Cardiac muscle cell (in vitro differentiated cells and primary cell): Measurements from ENCODE around the gene COQ9. TPM values are rescaled to one million over a fixed set of nuclear protein-coding genes. Genes with fewer than 3 reads are reported as not detected.
A peak's percentile ranks its signal among the peaks of the same experiment; 100 is the strongest.

Experiments
- DNase-seq, 2 donors: peaks; one replicate each; pipeline versions ENCODE4 v3.0.0 to v3.0.0-alpha.2; 2010 to 2017; ENCODE audit warnings: low read depth in 1 of 2, low spot score in 1 of 2
- H3K27ac ChIP-seq: fragments of 200-600 bp; sonication (generic); 2 replicates; pipeline ENCODE4 v1.5.1; 2016
- H3K27me3 ChIP-seq: fragments of 200-600 bp; sonication (generic); 2 replicates; pipeline ENCODE4 v1.6.0; 2016; ENCODE audit warnings: control low read depth
- H3K36me3 ChIP-seq: fragments of 200-600 bp; sonication (generic); 2 replicates; pipeline ENCODE4 v1.5.1; 2016; ENCODE audit warnings: control low read depth
- H3K4me1 ChIP-seq: fragments of 200-600 bp; sonication (generic); 2 replicates; pipeline ENCODE4 v1.8.1; 2017; ENCODE audit warnings: low read depth, mild to moderate bottlenecking, mixed run types
- H3K4me3 ChIP-seq: fragments of 200-600 bp; sonication (generic); 2 replicates; pipeline ENCODE4 v1.5.1; 2016; ENCODE audit warnings: mild to moderate bottlenecking
- H3K9me3 ChIP-seq: fragments of 200-600 bp; sonication (generic); 2 replicates; pipeline ENCODE4 v1.5.1; 2017; ENCODE audit warnings: low read depth, mild to moderate bottlenecking, control low read depth
- polyA plus RNA-seq: library from polyadenylated mRNA; unstranded; fragments of >200 nt; fragmentation: Nextera tagmentation; extraction: Ambion mirVana; gene quantifications from 2 replicates; pipeline ENCODE4 v1.2.1, GENCODE V29; 2016
- total RNA-seq: library from RNA; depleted of rRNA; stranded (reverse); fragments of >200 nt; gene quantifications from 2 replicates; pipeline ENCODE4 v1.2.3, GENCODE V29; 2016
- TF ChIP-seq, protein P1 (sequence below): IDR thresholded peaks from 2 replicates; pipeline ENCODE4 v1.5.1; 2012; ENCODE audit warnings: low read depth, mild to moderate bottlenecking, low read length

Gene COQ9
- total and polyA plus RNA-seq, 2 experiments from 2014 or later, result 111 to 152 TPM

DNA sequence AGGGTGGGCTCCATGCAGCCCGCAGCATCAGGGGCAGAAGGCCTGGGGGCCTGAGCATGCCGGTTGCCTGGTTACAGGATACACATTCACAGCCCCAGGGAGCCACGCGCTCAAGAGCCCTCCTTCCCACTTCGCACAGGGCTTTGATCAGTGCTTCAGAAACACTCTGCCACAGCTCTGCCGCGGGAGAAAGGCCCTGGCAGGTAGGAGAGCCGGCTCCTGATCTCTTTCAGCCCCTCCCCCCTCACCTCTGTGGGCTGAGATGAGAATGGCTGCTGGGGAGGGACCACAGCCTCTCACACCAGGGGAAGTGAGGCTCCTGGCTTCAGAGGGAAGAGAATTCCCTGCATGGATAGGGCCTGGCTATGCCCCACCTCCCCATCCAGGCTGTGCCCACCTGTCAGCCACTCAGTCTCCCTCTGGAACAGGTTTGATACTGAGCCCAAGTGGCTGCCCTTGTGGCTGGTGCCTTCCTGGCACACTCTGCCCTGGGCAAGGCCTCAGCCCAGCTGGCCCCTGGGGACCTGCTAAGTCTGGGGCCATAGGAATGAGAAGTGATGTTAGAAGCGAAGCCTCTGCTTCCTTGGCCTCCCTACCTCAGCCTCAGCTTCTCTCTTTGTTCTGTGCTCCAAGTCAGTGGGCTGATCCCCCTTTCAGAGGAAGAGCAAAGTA lies 30.4 kb downstream of the COQ9 start:
- DNase-seq, result peak in 1 of 2 donors; percentile 46

DNA sequence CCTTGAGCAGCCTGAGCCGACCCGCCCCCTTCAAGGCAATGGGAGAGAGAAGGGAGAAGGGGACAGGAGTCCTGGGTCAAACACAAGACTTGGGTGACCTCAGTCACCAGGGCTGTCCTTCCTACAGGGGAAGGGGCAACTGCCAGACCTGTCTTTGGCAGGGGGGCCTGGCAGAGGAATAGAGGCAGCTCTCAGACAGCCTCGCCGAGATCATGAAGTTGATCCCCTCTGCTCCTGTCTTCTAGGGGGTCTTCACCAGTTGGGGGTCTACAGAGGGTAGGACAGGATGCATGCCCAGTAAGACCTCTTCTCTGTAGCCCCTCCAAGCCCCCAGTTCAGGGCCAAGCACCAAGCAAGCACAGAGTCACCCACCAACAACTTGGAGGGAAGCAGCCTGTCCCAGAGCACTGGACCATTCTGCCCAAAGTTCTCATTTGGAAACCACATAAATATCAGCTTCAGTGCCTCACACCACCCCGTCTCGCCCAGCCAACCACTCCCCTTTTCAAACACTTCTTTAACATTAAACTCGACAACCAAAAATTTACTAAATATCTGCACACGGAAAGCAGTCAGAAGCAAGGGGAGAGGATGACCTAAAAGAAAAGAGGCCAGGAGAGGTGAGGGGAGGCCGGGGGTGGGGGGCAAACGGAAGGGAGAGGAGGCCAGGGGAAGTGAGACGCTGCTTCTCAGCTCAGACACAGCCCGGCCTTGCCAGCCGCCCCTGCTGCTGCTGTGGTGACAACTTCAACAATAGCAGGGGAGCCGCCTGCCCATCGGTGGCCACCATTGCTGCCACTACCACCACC lies 31.3 kb downstream of the COQ9 start:
- no peaks in the 10 kb centered on the region for H3K9me3 ChIP-seq
- no peaks in the 10 kb centered on the region for H3K27me3 ChIP-seq
- peaks cover 79% of the 10 kb centered on the region for H3K4me1 ChIP-seq
- TF ChIP-seq, protein P1, sequence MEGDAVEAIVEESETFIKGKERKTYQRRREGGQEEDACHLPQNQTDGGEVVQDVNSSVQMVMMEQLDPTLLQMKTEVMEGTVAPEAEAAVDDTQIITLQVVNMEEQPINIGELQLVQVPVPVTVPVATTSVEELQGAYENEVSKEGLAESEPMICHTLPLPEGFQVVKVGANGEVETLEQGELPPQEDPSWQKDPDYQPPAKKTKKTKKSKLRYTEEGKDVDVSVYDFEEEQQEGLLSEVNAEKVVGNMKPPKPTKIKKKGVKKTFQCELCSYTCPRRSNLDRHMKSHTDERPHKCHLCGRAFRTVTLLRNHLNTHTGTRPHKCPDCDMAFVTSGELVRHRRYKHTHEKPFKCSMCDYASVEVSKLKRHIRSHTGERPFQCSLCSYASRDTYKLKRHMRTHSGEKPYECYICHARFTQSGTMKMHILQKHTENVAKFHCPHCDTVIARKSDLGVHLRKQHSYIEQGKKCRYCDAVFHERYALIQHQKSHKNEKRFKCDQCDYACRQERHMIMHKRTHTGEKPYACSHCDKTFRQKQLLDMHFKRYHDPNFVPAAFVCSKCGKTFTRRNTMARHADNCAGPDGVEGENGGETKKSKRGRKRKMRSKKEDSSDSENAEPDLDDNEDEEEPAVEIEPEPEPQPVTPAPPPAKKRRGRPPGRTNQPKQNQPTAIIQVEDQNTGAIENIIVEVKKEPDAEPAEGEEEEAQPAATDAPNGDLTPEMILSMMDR, result no peak
- peaks cover 64% of the 10 kb centered on the region for H3K36me3 ChIP-seq
- DNase-seq, result no peak
- peak overlapping the region; percentile 100 for H3K4me3 ChIP-seq
- peak overlapping the region; percentile 95 for H3K27ac ChIP-seq

More for the DNA sequence above, 30.4 kb downstream of the COQ9 start:
- TF ChIP-seq, protein P1, result no peak
- Histone ChIP-seq H3K9me3 (no peaks in the 10 kb centered on the region), H3K36me3 (peaks cover 73% of the 10 kb centered on the region), H3K4me3 (peak overlapping the region; percentile 100), H3K27ac (peak overlapping the region; percentile 95), H3K27me3 (no peaks in the 10 kb centered on the region), H3K4me1 (peaks cover 79% of the 10 kb centered on the region)

DNA sequence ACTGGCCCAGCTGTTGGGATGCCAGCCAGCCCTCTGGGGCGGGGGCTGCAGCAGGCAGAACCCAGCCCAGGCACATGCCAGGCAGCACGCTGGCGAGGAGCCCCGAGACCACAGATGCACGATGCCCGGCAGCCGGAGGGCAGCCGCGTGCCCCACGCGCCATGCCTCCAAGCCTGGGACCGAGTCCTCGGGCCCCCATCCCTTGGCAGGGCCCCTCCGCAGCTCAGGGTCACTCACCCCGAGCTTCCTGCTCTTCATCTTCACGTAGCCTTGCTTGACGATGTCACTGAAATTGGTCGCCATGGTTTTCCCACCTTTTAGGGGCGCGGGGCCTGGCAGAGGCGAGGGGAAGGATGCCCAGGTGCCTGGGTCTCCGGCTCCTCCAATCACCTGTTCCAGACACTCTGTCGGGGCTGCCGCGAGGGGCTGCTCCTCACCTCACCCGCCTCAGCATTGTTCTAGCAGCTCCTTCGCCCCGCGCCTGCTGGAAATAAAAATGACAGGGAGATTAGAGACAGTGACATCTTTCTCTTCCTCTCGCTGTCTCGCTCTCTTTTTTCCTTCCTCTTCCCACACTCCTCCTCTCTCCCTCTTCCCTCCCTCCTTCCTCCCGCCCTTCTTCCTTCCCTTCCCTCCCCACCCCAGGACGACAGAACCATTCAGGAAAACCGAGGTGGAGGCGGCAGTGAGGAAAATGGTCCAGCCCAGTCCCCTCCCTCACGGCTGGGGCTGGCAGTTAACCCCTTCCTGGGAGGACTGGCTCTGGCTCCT lies 32.1 kb downstream of the COQ9 start:
- Histone ChIP-seq H3K36me3 (peaks cover 56% of the 10 kb centered on the region), H3K9me3 (no peaks in the 10 kb centered on the region), H3K27me3 (no peaks in the 10 kb centered on the region), H3K4me3 (peak overlapping the region; percentile 100), H3K4me1 (peaks cover 74% of the 10 kb centered on the region), H3K27ac (peak overlapping the region; percentile 95)
- TF ChIP-seq, protein P1, result no peak
- DNase-seq, result peak; percentile 69 to 82

- Histone ChIP-seq H3K27me3 (no peaks in the 10 kb centered on the region), H3K4me1 (peaks cover 72% of the 10 kb centered on the region), H3K27ac (peak overlapping the region; percentile 95), H3K4me3 (peak overlapping the region; percentile 100), H3K9me3 (no peaks in the 10 kb centered on the region), H3K36me3 (peaks cover 48% of the 10 kb centered on the region)
- TF ChIP-seq, protein P1, result no peak
- DNase-seq, result peak; percentile 72 to 88
These were observed 32.9 kb downstream of the COQ9 start for GRCh38 chr16:57479976-57480753.
